ENCODE results near the gene PRSS50.

DNA sequence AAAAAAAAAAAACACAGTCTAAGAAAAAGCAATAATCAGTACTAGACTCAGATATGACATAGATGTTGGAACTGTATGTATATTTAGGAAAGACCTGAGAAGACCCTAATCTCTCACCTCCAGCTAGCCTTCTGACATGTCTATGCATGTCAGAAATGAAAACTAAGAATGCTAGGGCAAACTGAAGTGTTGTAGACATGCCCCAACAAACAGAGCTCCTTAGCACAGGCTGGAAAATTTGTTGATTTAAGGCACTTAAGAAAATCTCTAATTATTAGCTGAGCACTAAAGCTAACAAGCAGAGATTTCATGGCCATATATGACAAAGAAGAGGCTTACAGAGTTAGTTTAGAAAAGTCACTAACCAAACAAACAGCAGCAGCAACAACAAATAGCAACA, 45.5 kb upstream of the PRSS50 start:
- TF ChIP-seq, protein P1, sequence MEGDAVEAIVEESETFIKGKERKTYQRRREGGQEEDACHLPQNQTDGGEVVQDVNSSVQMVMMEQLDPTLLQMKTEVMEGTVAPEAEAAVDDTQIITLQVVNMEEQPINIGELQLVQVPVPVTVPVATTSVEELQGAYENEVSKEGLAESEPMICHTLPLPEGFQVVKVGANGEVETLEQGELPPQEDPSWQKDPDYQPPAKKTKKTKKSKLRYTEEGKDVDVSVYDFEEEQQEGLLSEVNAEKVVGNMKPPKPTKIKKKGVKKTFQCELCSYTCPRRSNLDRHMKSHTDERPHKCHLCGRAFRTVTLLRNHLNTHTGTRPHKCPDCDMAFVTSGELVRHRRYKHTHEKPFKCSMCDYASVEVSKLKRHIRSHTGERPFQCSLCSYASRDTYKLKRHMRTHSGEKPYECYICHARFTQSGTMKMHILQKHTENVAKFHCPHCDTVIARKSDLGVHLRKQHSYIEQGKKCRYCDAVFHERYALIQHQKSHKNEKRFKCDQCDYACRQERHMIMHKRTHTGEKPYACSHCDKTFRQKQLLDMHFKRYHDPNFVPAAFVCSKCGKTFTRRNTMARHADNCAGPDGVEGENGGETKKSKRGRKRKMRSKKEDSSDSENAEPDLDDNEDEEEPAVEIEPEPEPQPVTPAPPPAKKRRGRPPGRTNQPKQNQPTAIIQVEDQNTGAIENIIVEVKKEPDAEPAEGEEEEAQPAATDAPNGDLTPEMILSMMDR (IDR thresholded peaks at IDR 0.05): no peak
- no peak for TF ChIP-seq EP300 (IDR thresholded peaks at IDR 0.05)
